Measurements from ENCODE around the gene FBXL16. TPM values are rescaled to one million over a fixed set of nuclear protein-coding genes. Genes with fewer than 3 reads are reported as not detected.

Gene FBXL16
- total and polyA plus RNA-seq, 2 of the 13 experiments (the other 11 are each of a cell fraction or from before 2014, with no cell fraction given): 0.22 to 2.0 TPM

- TF ChIP-seq ZBTB40 (IDR thresholded peaks at IDR 0.05) (no peak), ZBTB40 (CRISPR knock-in tag; IDR thresholded peaks at IDR 0.05) (no peak), MYC (CRISPR knock-in tag; IDR thresholded peaks at IDR 0.05; ENCODE audit: borderline replicate concordance) (peak; percentile 61), HMGA1 (CRISPR knock-in tag; conservative IDR thresholded peaks at IDR 0.05) (no peak), ZBTB14 (CRISPR knock-in tag; IDR thresholded peaks at IDR 0.05) (no peak), ZNF552 (CRISPR knock-in tag; IDR thresholded peaks at IDR 0.05; ENCODE audit: borderline replicate concordance) (no peak), TBX2 (CRISPR knock-in tag; IDR thresholded peaks at IDR 0.05; ENCODE audit: borderline replicate concordance) (peak; percentile 65), TERF1 (CRISPR knock-in tag; IDR thresholded peaks at IDR 0.05) (no peak), ZNF609 (CRISPR knock-in tag; IDR thresholded peaks at IDR 0.05; ENCODE audit: borderline replicate concordance) (no peak), ZNF3 (CRISPR knock-in tag; IDR thresholded peaks at IDR 0.05) (no peak), DPF2 (CRISPR knock-in tag; IDR thresholded peaks at IDR 0.05; ENCODE audit: borderline replicate concordance, low read depth) (no peak)
Measured at GRCh38 chr16:678858-679813, 26.5 kb downstream of the FBXL16 start (continued).
